ENCODE results near the gene SPTSSB.

DNA sequence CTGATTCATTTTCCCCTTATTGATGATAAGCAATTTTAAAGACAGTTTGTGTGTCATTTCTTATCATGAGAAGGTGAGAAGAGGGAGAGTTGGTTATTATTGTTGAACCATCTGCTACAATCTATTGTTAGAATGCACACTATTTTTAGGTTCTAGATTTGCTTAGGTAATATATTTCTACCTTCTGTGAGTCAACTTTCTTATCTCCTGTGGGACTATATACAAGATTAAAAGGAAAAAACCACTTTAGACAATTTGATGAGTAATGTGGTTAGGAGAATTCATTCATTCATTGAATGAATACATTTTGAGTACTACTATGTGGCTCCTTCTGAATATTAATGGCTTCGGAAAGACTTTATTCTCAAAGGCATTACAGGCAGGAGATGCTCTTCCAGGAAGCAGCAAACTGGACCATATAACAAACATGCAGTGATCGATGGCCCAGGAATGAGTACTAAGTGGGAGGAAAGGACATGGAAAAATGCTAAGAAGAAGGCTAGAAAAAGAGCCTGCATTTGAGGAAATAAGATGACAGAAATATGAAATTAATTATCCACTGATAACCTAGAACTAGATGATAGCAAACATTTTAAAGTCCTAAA, 22.4 kb downstream of the SPTSSB start:
- TF ChIP-seq POLR2A (IDR thresholded peaks at IDR 0.05) (no peak), POLR2AphosphoS5 (IDR thresholded peaks at IDR 0.05) (no peak)
- TF ChIP-seq, protein P1, sequence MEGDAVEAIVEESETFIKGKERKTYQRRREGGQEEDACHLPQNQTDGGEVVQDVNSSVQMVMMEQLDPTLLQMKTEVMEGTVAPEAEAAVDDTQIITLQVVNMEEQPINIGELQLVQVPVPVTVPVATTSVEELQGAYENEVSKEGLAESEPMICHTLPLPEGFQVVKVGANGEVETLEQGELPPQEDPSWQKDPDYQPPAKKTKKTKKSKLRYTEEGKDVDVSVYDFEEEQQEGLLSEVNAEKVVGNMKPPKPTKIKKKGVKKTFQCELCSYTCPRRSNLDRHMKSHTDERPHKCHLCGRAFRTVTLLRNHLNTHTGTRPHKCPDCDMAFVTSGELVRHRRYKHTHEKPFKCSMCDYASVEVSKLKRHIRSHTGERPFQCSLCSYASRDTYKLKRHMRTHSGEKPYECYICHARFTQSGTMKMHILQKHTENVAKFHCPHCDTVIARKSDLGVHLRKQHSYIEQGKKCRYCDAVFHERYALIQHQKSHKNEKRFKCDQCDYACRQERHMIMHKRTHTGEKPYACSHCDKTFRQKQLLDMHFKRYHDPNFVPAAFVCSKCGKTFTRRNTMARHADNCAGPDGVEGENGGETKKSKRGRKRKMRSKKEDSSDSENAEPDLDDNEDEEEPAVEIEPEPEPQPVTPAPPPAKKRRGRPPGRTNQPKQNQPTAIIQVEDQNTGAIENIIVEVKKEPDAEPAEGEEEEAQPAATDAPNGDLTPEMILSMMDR (IDR thresholded peaks at IDR 0.05), result no peak

Data from gastroesophageal sphincter (tissue), 3 donors.